22Rv1 (cell line): ENCODE results near the gene ZMYND15.

Source experiments
- CTCF ChIP-seq: fragments of 450-650 bp; IDR thresholded peaks from 2 replicates; pipeline ENCODE4 v1.5.1; 2017; ENCODE audit warnings: mild to moderate bottlenecking
- ZFX ChIP-seq: fragments of 450-650 bp; IDR thresholded peaks from 2 replicates; pipeline ENCODE4 v1.6.1; 2017; ENCODE audit warnings: antibody characterized with exemption, borderline replicate concordance

- no peak for TF ChIP-seq CTCF
- TF ChIP-seq ZFX: no peak
Observed at GRCh38 chr17:4788807-4789700, 49.4 kb downstream of the ZMYND15 start, which contains the start of gene GLTPD2.
